ENCODE results near the gene PDYN. TPM values are rescaled to one million over a fixed set of nuclear protein-coding genes. Genes with fewer than 3 reads are reported as not detected.

Gene PDYN
- total RNA-seq, 1 experiment from 2014 or later = not detected

DNA sequence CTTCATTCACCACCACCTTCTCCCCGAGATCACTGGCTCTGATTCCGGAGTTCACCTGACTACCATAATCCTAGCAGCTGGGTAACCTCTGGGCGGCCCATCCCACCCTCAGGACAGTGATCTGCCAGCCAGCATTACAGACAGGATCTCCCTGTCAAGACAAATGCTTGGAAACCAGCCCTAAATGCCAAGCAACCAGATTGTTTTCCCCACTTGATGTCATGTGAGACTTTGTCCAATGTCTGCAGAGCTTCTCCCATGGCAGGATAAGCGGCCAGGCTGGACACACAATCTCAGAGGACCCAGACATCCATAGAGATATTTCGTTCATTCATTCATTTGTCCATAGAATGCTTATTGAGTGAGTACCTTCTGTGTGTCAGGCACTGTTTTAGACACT lies 32.5 kb downstream of the PDYN start:
- in situ Hi-C loops (cut with HindIII; ENCODE audit: low pct_unique_long_range_greater_than_20kb, low sequenced_read_pairs) = no loop called here
- DNase-seq (ENCODE audit: low read depth) = no peak

DNA sequence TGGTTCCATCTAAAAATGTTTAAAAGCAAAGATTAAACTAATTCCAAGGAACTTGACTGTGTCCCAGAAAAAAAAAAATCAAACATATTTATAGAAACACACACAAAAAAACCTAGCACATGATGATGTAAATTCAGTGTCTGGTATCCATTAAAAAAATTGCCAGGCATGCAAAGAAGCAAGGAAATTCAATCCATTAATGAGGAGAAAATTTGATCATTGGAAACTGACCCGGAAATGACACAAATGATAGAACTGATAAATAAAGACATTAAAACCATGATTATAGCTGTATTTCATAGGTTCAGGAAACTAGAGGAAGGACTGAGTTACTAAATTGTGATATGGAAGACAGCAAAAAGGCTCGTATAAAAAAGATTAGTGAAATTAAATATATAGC lies 34.7 kb downstream of the PDYN start:
- in situ Hi-C loops (cut with HindIII; ENCODE audit: low pct_unique_long_range_greater_than_20kb, low sequenced_read_pairs) = no loop called here

DNA sequence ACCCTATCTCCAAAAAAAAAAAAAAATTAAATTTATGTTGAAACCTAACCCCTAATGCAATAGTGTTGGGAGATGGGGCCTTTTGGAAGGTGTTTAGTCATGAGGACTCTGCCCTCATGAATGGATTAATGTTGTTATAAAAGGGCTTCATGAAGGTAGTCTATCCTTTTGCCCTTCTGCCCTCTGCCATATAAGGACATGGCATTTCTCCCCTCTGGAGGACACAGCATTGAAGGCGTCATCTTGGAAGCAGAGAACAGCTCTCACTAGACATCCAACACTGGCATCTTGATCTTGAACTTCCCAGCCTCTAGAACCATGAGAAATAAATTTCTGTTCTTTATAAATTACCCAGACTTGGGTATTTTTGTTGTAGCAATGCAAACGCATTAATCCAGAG lies 35.4 kb downstream of the PDYN start:
- DNase-seq (ENCODE audit: low read depth) = no peak
- in situ Hi-C loops (cut with HindIII; ENCODE audit: low pct_unique_long_range_greater_than_20kb, low sequenced_read_pairs) = no loop called here

More for the DNA sequence above, 34.7 kb downstream of the PDYN start:
- DNase-seq (ENCODE audit: low read depth) = no peak

DNA sequence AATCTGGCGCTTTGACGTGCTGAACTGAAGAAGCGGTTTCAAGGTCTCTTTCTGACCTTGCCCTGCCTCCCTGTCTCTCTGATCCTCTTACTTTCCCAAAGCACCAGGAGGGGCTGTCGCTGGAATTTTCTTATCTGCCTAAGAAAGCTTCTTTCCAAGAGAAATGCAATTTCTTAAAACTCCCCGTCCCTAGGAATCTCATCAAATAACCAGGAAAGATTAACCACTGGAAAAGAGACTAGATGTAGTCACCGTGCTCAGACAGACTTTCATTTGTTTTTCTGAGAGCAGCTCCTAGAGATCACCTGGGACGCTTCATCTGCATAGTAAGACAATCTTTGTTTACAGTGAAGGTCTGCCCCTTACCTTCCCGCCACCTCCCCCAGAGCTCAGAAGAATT lies 38.6 kb downstream of the PDYN start:
- in situ Hi-C loops (cut with HindIII; ENCODE audit: low pct_unique_long_range_greater_than_20kb, low sequenced_read_pairs) = no loop called here
- DNase-seq (ENCODE audit: low read depth) = no peak

DNA sequence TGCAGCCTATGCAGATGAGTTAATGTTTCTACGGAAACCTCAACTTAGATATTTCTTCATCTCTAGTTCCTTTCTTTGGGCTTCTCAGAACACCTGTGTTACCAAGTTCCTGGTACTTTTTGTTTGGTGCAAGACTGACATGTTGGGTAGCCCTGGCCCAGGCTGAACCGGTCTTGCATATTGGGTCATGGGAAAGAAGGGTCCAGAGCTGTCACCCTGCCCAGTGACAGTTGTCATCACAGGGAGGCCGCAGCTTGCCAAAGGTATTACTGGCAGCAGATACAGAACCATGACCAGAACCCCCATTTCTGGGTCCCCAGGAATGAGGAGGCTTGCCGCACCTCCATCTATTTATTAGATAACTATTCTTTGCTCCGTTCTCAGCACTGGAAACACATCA lies 40.2 kb downstream of the PDYN start:
- in situ Hi-C loops (cut with HindIII; ENCODE audit: low pct_unique_long_range_greater_than_20kb, low sequenced_read_pairs) = no loop called here
- no peak for DNase-seq (ENCODE audit: low read depth)

DNA sequence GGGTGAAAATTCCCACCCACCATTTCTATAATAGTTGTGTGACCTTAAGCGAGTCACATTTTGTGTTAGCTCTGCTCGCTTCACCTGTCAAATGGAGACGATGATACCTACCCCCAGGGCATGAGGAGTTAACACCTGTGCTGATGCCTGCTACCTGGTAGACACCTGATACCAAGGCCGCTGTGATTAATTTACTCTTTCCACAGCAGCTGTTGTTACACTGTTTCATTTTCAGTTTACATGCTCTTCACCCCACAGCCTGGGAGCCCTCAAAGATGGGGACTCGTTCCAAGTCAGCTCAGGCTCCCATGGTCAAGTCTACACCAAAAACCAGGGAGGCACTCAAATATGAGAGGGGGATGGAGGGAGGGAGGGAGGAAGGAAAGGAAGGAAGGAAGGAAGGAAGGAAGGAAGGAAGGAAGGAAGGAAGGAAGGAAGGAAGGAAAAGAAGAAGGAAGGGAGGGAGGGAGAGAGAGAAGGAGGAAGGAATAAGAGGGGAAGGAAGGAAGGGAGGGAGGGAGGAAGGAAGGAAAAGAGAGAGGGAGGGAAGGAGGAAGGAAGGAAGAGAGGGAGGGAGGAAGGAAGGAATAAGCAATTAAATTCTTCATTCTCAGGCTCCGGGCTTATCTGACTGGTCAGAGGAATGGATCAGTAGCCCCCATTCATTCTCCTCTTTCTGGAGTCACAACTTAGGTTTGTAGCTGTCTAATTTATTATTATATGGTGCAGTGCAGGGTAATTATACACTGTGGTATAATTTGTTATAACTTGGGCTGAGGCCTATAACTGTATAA lies 40.9 kb downstream of the PDYN start:
- no peak for DNase-seq (ENCODE audit: low read depth)
- in situ Hi-C loops (cut with HindIII; ENCODE audit: low pct_unique_long_range_greater_than_20kb, low sequenced_read_pairs) = no loop called here

DNA sequence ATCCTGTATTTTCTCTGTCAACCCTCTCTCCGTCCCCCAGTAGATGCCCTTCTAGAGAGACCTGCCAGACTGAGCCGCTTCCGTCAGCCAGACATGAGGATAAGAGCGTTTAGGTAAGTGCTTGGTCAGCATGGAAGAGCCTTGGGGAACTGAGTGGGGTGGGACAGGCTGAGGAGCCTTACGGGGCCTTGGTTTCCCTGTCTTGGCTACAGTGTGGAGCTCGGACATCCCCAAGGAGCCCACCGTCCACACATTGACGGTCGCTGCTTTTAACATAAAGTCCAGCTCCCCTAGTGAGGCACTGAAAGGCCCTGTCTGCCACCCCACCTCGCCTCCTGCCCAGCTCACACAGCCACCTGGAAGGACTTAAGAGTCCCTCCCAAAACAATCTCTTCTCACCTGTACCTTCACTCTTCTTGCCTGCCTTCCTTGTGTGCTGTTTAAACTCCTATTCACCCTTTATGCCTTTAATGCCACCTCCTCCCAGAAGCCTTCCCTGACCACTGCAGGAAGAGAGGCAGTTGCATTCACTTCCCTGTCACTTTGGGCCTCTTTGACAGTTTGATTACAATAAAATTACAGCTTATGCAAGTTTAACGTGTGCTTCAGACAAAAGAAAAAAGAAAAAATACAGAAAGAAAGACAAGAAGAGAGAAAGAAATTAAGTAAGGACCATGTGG lies 42.3 kb downstream of the PDYN start:
- no peak for DNase-seq (ENCODE audit: low read depth)
- in situ Hi-C loops (cut with HindIII; ENCODE audit: low pct_unique_long_range_greater_than_20kb, low sequenced_read_pairs) = no loop called here

DNA sequence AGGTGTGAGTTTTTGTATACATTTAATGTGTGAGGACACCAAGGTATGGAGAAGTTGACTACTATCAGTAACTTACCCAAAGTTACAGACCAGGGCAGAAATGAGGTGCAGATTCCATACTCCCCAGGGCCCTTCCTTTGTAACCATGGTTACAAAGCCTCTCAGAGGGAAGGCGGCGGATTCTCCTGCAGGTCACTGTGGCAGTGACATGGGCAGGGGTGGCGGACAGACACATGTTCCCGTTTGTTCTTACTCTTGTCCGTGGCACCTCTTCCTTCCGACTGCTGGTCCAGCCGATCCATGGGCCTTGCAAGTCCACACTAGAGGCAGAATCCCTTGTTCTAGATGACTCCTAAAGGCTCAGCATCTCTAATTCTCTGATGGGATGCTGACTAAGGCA lies 43.0 kb downstream of the PDYN start:
- in situ Hi-C loops (cut with HindIII; ENCODE audit: low pct_unique_long_range_greater_than_20kb, low sequenced_read_pairs) = no loop called here
- no peak for DNase-seq (ENCODE audit: low read depth)

DNA sequence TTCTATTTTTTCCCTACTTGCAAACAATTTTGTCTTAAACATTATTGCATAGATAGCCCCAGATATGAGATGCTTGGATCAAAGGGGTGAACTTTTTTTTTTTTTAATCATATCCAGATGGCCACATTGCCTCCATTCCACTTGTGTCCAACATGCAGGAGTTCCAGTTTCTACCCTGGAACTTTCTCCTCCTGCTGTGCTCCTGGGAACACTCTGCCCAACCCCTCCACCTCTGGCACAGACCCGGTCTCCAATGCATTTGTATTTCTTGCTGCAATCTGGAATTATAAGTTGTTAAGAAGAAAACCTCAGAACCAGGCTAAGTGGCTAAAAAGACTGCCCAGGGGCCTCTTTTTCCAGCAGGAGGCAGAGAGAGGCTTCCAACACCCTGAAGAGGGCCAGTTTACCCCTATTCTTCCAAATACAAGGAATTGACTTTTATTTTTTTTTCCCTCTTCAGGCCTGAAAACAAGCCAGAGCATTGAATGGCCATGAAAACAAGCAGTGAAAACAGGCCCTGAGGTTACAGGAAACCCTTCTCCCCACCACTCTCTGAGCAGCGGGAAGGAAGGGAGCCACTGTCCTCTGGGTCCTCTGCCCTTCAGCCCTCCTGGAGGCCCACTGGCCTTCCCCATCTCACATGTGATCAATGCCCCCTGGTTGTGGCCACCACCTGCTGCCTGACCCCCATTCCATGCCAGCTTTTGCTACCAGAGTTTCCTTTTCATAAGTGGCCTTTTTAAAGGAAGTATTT lies 44.3 kb downstream of the PDYN start:
- no peak for DNase-seq (ENCODE audit: low read depth)
- in situ Hi-C loops (cut with HindIII; ENCODE audit: low pct_unique_long_range_greater_than_20kb, low sequenced_read_pairs) = no loop called here

DNA sequence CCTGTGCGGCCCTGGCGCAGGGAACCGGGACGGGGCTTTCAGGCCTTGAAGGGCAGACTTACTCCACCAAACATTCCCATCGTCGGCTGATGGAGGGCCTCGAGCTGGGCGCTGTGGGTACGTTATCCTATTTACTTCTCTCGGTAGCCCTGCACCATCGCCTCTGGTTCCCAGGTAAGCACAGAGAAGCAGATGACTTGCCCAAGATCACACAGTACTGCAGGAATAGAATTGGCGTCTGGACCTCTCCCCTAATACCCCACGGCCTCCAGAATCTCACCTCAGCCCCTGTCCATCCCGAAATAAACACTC lies 46.4 kb downstream of the PDYN start:
- DNase-seq (ENCODE audit: low read depth) = no peak
- in situ Hi-C loops (cut with HindIII; ENCODE audit: low pct_unique_long_range_greater_than_20kb, low sequenced_read_pairs) = no loop called here

DNA sequence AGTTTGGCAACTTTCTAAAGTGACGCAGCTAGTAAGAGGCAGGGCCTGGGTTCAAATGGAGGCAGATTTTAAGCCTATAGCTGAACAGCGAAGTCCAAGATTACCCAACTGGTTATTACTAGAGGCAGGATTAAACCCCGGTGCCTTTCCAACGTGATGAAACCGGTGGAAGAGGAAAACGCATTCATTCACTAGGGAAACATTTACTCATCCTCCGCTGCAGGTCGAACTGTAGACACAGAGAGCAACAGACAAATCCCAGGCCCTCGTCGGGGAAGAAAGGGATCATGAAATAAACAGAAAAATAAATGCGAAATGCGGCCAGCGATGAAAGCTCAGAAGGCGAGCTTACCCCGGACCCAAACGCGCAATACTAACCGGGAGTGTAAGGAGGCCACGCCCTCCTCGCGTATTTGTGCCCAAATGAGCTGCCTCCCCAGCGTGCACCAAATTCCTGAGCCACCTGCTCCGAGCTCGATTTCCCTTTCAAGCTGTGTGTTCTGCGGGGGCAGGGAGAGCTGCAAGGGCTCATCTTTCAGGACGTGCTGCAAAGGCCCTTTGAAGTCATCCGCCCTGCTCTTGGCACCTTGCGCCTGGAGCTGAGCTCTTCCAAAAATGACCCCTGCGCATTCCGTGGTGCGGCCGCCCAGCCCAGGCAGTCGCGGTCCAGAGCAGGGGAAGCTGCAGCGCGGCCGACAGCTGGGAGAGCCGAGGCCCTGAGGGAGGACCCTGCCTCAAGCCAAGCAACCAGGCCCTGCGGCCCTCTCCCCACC lies 46.9 kb downstream of the PDYN start:
- no peak for DNase-seq (ENCODE audit: low read depth)
- in situ Hi-C loops (cut with HindIII; ENCODE audit: low pct_unique_long_range_greater_than_20kb, low sequenced_read_pairs) = no loop called here

DNA sequence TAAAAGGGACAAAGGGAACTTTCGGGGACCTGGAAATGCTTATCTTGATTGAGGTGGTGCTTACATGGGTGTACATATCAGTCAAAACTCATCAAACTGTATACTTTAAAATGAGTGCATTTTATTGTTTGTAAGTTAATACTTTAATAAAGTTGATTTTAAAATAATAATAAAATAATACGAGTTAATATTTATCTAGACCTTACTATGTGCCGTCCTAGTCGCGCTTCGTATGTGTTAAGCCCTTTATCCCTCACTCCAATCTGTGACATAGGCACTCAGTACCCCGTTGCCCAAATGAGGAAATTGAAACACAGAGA lies 47.5 kb downstream of the PDYN start:
- DNase-seq (ENCODE audit: low read depth) = no peak

DNA sequence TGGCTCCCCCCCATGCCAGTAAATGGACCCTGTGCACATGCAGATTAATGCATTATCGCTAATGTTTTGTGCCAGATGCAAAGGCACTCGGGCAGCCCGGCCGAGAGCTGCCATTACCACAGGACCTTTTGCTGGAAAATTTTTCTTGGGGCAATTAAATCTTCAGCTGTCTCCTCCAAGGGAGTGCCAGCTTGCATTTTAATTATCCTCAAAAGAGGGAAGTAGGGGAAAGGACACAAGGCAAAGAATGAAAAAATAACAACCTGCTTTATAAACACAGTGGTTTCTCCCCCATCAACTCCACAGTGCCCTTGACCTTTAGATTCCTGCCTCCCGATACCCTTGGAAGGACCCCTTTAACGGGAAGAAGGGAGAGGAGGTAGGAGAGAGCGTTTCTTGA lies 48.2 kb downstream of the PDYN start:
- DNase-seq (ENCODE audit: low read depth) = no peak
- in situ Hi-C loops (cut with HindIII; ENCODE audit: low pct_unique_long_range_greater_than_20kb, low sequenced_read_pairs) = no loop called here

More for the DNA sequence above, 47.5 kb downstream of the PDYN start:
- in situ Hi-C loops (cut with HindIII; ENCODE audit: low pct_unique_long_range_greater_than_20kb, low sequenced_read_pairs) = no loop called here

DNA sequence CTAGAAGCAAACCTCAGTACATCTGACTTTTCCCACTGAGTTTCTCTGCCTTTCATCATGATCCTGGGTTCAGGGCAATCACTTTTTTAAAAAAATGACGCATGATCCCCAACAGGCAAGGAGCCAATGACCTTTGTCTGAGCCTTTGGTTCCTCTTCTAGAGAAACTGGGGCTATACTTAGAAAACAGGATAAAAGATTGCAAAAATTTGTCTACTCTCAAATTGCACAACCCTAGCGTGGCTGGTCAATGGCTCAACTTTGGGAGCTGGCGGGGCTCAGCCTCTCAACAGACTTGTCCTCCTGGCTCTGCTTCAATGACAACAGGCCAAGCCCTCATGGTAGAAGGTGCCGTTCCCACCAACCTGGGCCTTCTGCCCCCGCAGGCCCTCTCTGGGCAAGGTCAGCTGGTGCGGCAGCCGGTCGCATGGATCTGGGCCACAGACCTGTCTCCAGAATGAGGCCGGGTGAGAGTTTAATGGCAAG lies 48.7 kb downstream of the PDYN start:
- no peak for DNase-seq (ENCODE audit: low read depth)
- in situ Hi-C loops (cut with HindIII; ENCODE audit: low pct_unique_long_range_greater_than_20kb, low sequenced_read_pairs) = no loop called here

DNA sequence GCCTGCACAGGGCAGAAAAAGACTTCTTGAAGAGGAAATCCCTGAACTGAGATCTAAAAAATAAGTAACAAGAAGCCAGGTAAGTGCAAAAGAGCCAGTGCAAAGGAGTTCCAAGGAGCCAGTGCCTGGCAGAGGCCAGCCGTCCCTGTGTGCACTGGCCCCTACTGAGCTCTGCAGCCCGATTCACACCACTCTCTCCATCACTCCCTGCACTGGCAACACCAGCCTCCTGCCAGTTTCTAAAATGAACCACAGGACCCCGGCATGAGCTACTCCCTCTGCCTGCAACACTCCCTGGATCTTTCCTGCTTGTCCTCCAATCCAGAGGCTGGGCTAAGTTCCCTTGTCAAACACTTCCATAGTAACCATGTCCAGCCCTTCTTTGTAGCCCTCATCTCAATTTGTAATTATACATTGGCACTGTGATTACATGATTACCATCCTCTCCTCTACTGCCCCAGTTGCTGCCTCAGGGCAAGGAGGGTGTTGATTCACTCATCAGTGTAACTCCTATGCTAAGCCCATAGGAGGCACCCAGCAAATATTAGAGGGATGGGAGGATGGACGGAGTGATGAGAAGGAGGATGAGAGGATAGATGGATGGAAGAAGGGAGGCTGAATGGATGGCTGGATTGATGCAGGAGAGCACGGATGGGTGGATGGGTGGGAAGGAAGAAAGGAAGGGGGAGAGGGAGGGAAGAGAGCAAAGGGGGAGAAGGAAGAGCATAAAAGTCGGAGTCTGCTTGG lies 49.3 kb downstream of the PDYN start:
- DNase-seq (ENCODE audit: low read depth) = no peak
- in situ Hi-C loops (cut with HindIII; ENCODE audit: low pct_unique_long_range_greater_than_20kb, low sequenced_read_pairs) = no loop called here

DNA sequence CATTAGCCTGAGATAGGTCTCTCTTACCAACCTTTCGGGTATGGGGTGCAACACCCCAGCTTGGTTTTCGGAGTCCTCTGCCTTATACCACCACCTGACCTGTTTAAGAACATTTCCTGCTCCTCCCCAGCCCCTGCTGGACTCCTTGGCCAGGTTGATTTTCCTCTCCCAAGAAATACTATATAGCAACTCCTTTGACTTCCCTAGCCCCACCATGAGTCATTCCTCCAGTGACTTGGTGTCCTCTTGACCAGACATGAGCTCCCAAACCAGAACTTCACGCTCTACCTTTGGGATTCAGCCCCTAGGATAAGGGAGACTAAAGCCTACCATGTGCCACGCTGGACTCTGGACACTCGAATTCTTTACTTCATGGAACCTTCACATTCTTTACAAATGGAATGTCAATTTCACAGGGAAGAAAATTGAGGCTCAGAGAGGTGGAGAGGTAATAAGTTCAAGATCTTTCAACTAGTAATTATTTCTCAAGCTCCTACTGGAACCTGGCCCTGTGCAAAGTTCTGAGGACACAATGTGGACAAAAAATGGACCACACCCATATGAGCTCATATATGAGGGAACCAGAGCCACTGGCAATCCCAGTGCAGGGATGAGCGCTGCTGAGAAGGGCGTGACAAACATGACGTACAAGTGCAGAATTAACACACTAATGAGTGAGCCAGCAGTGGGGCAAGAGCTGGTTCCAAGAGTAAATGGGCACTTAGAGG lies 50.4 kb downstream of the PDYN start:
- DNase-seq (ENCODE audit: low read depth) = no peak
- in situ Hi-C loops (cut with HindIII; ENCODE audit: low pct_unique_long_range_greater_than_20kb, low sequenced_read_pairs) = no loop called here

DNA sequence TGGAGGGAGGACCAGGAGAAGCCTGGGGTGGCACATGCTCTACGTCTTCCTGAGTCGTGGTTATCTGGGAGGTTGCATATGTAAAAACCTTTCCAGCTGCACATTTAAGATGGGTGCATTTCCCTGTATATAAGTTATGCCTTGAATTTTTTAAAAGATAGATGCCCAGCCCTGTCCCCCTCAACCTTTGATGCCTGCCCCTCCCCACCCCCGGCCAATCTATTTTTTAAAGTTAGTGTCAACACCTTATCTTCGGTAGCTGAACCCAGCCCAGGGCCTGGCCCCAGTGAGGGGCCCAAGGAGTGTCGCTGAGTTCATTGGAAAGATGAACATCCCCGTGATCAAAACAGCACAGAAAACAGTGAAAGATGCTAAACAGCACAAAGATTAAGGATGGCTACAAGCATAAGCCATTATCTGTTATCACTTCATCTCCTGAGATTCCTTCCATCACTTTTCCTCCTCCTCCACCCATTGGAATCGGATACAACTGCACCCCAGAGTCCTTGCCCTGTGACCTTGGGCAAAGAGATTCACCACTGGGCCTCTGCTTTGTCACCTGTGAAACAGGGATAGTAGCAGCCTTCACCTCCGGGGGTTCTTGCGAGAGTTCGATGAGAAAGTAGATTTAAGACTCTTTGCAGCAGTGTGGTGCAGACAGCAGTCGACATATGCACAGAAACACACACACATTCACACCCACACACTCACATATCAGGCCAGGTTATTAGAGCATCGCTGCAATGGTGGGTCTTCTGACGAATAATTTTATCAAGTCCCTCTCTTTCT lies 51.2 kb downstream of the PDYN start:
- no peak for DNase-seq (ENCODE audit: low read depth)
- in situ Hi-C loops (cut with HindIII; ENCODE audit: low pct_unique_long_range_greater_than_20kb, low sequenced_read_pairs) = no loop called here

Data from Caki2 (cell line).